GM19395 (cell line): ENCODE data around the gene EXOC4.
"Not testable (repeated sequence)": the region's sequence is repeated elsewhere in the genome, so short reads cannot be mapped to it uniquely, and the experiment has no call there.

Experiments used
- ATAC-seq: cut with Tn5 transposase; IDR thresholded peaks from one replicate; pipeline ENCODE4 v1.9.1; 2021; ENCODE audit warnings: mild to moderate bottlenecking, moderate library complexity; ENCODE audit not compliant: unreplicated experiment

EXOC4 gene

GRCh38 chr7:133602291-133602690, 349.4 kb downstream of the EXOC4 start:
- ATAC-seq = no peak

- ATAC-seq = no peak
These were observed 354.1 kb downstream of the EXOC4 start for GRCh38 chr7:133606991-133607390.

- ATAC-seq = no peak
These were observed 356.9 kb downstream of the EXOC4 start for GRCh38 chr7:133609806-133610205.

GRCh38 chr7:133611955-133612354, 359.1 kb downstream of the EXOC4 start:
- no peak for ATAC-seq

GRCh38 chr7:133613250-133613790, 360.4 kb downstream of the EXOC4 start:
- no peak for ATAC-seq

GRCh38 chr7:133614251-133614650, 361.4 kb downstream of the EXOC4 start:
- no peak for ATAC-seq

- no peak for ATAC-seq
These were observed 366.1 kb downstream of the EXOC4 start for GRCh38 chr7:133618970-133619369.

GRCh38 chr7:133619491-133619890, 366.6 kb downstream of the EXOC4 start:
- ATAC-seq = no peak

- no peak for ATAC-seq
These were observed 370.8 kb downstream of the EXOC4 start for GRCh38 chr7:133623721-133624120.

- no peak for ATAC-seq
These were observed 372.2 kb downstream of the EXOC4 start for GRCh38 chr7:133625046-133625445.

GRCh38 chr7:133629701-133630100, 376.8 kb downstream of the EXOC4 start:
- no peak for ATAC-seq

- ATAC-seq = no peak
These were observed 380.2 kb downstream of the EXOC4 start for GRCh38 chr7:133633055-133633454.

- ATAC-seq = no peak
These were observed 382.7 kb downstream of the EXOC4 start for GRCh38 chr7:133635541-133635940.

- ATAC-seq = no peak
These were observed 386.0 kb downstream of the EXOC4 start for GRCh38 chr7:133638857-133639256.

- no peak for ATAC-seq
These were observed 388.6 kb downstream of the EXOC4 start for GRCh38 chr7:133641436-133641835.

- ATAC-seq = no peak
These were observed 390.0 kb downstream of the EXOC4 start for GRCh38 chr7:133642907-133643306.

GRCh38 chr7:133643652-133644051, 390.8 kb downstream of the EXOC4 start:
- not testable (repeated sequence) for ATAC-seq

- no peak for ATAC-seq
These were observed 393.1 kb downstream of the EXOC4 start for GRCh38 chr7:133645884-133646391.

- ATAC-seq = no peak
These were observed 393.8 kb downstream of the EXOC4 start for GRCh38 chr7:133646472-133647315.

- ATAC-seq = no peak
These were observed 396.7 kb downstream of the EXOC4 start for GRCh38 chr7:133649593-133649992.

- no peak for ATAC-seq
These were observed 397.2 kb downstream of the EXOC4 start for GRCh38 chr7:133650069-133650468.
